ENCODE results near the gene KCNJ5. TPM values are rescaled to one million over a fixed set of nuclear protein-coding genes. Genes with fewer than 3 reads are reported as not detected.

KCNJ5 gene
- total RNA-seq, 1 experiment from 2014 or later: not detected

DNA sequence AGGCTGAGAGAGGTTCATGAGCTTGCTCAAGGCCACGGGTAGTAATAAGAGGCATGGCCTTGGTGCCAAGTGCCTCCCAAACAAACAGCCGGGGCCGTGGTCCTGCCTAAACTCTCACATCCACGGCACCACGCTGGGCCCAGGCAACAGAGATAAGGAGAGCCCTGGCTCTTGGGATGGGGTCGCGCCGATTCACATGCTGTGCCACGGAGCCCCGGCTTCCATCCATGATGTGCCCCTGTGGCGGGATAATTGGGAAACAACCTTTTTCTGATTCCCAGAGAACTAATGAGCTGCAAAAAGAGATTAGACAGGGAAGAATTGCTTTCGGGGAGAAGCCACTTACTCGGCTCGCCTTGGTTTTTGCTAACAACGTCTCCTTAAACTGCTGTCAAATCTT, 29.5 kb downstream of the KCNJ5 start:
- peaks cover 22% of the 10 kb centered on the region for H3K27me3 Mint-ChIP-seq (ENCODE audit: insufficient read depth, unreplicated experiment)
- Histone ChIP-seq H3K36me3 (ENCODE audit: control insufficient read depth, insufficient read depth, low read length) (no peaks in the 10 kb centered on the region), H3K4me1 (no peaks in the 10 kb centered on the region), H3K9me3 (no peaks in the 10 kb centered on the region), H3K4me3 (ENCODE audit: low read depth, low read length) (no peak overlapping the region), H3K27me3 (replicated peaks; ENCODE audit: control insufficient read depth, insufficient read depth, low read length) (no peaks in the 10 kb centered on the region)
- H3K9me3 Mint-ChIP-seq (ENCODE audit: unreplicated experiment): peaks cover 8% of the 10 kb centered on the region
- CTCF ChIA-PET: no interaction called here
- no peak for DNase-seq
- no peak overlapping the region for H3K27ac Mint-ChIP-seq (ENCODE audit: unreplicated experiment)
- POLR2A ChIA-PET: no interaction called here
- intact Hi-C loops (cut with micrococcal nuclease; ENCODE audit: unreplicated experiment): no loop called here
- H3K4me3 Mint-ChIP-seq (ENCODE audit: unreplicated experiment): no peak overlapping the region
- H3K4me1 Mint-ChIP-seq (ENCODE audit: low read depth, unreplicated experiment): no peaks in the 10 kb centered on the region
- no peaks in the 10 kb centered on the region for H3K36me3 Mint-ChIP-seq (ENCODE audit: insufficient read depth, unreplicated experiment)
- TF ChIP-seq, protein P1, sequence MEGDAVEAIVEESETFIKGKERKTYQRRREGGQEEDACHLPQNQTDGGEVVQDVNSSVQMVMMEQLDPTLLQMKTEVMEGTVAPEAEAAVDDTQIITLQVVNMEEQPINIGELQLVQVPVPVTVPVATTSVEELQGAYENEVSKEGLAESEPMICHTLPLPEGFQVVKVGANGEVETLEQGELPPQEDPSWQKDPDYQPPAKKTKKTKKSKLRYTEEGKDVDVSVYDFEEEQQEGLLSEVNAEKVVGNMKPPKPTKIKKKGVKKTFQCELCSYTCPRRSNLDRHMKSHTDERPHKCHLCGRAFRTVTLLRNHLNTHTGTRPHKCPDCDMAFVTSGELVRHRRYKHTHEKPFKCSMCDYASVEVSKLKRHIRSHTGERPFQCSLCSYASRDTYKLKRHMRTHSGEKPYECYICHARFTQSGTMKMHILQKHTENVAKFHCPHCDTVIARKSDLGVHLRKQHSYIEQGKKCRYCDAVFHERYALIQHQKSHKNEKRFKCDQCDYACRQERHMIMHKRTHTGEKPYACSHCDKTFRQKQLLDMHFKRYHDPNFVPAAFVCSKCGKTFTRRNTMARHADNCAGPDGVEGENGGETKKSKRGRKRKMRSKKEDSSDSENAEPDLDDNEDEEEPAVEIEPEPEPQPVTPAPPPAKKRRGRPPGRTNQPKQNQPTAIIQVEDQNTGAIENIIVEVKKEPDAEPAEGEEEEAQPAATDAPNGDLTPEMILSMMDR (IDR thresholded peaks at IDR 0.05; ENCODE audit: insufficient read depth in 1 of 2, low read depth in 1 of 2, low read length in 1 of 2, severe bottlenecking in 1 of 2, unreplicated experiment in 1 of 2): no peak
- no TSS peak for BruUV-seq (replicated peaks)

DNA sequence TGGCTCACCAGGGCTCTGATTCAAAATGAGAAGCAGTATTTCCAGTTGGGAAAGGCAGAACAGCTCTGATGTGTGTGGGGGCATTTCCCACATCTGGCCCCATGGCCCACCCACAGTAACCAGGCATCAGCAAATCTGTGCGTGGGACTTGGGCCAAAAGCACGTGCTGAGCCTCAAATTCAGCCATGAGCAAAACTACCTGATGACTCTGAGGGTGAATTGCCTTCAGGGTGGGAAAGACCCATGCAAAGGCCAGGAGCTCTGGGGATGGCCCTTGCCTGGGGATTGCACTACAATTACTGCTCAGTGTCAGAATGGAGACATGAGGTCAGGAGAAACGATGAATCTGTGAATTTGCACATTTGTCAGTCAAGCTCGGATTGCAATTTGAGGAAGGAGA, 30.6 kb downstream of the KCNJ5 start:
- Histone ChIP-seq H3K4me1 (no peaks in the 10 kb centered on the region), H3K36me3 (ENCODE audit: control insufficient read depth, insufficient read depth, low read length) (no peaks in the 10 kb centered on the region), H3K4me3 (ENCODE audit: low read depth, low read length) (no peak overlapping the region), H3K27me3 (replicated peaks; ENCODE audit: control insufficient read depth, insufficient read depth, low read length) (no peaks in the 10 kb centered on the region), H3K9me3 (no peaks in the 10 kb centered on the region)
- Mint-ChIP-seq H3K9me3 (ENCODE audit: unreplicated experiment) (no peaks in the 10 kb centered on the region), H3K36me3 (ENCODE audit: insufficient read depth, unreplicated experiment) (no peaks in the 10 kb centered on the region), H3K27ac (ENCODE audit: unreplicated experiment) (no peak overlapping the region), H3K4me1 (ENCODE audit: low read depth, unreplicated experiment) (no peaks in the 10 kb centered on the region), H3K4me3 (ENCODE audit: unreplicated experiment) (no peak overlapping the region), H3K27me3 (ENCODE audit: insufficient read depth, unreplicated experiment) (peaks cover 20% of the 10 kb centered on the region)
- intact Hi-C loops (cut with micrococcal nuclease; ENCODE audit: unreplicated experiment): no loop called here
- POLR2A ChIA-PET: no interaction called here
- DNase-seq: no peak
- TF ChIP-seq, protein P1 (IDR thresholded peaks at IDR 0.05; ENCODE audit: insufficient read depth in 1 of 2, low read depth in 1 of 2, low read length in 1 of 2, severe bottlenecking in 1 of 2, unreplicated experiment in 1 of 2): no peak
- CTCF ChIA-PET: no interaction called here
- no TSS peak for BruUV-seq (replicated peaks)

DNA sequence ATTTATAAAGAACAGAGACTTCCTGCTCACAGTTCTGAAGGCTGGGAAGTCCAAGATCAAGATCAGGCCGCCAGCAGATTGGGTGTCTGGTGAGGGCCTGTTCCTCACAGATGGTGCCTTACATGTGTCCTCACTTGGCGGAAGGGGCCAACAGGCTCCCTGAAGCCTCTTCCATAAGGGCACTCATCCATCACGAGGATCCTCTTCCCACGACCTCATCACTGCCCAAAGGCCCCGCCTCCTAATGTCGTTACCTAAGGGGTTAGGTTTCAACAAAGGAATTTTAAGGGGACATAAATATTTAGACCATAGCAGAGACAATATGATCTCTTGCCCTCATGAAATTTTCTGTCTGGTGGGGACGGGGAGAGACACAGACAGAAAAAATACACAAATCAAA, 32.9 kb downstream of the KCNJ5 start:
- H3K9me3 Mint-ChIP-seq (ENCODE audit: unreplicated experiment): no peaks in the 10 kb centered on the region
- intact Hi-C loops (cut with micrococcal nuclease; ENCODE audit: unreplicated experiment): no loop called here
- Histone ChIP-seq H3K27me3 (replicated peaks; ENCODE audit: control insufficient read depth, insufficient read depth, low read length) (no peaks in the 10 kb centered on the region; the same call in 1 of the 2 replicates), H3K4me3 (ENCODE audit: low read depth, low read length) (no peak overlapping the region), H3K9me3 (no peaks in the 10 kb centered on the region), H3K36me3 (ENCODE audit: control insufficient read depth, insufficient read depth, low read length) (no peaks in the 10 kb centered on the region), H3K4me1 (no peaks in the 10 kb centered on the region)
- no peaks in the 10 kb centered on the region for H3K36me3 Mint-ChIP-seq (ENCODE audit: insufficient read depth, unreplicated experiment)
- ChIA-PET CTCF (interaction anchor here (1.4 kb wide), 1 partner anchor 25 kb away, joined by 5 read pairs; no protein-coding TSS in a partner anchor), POLR2A (no interaction called here)
- peaks cover 29% of the 10 kb centered on the region for H3K27me3 Mint-ChIP-seq (ENCODE audit: insufficient read depth, unreplicated experiment)
- no peak overlapping the region for H3K4me3 Mint-ChIP-seq (ENCODE audit: unreplicated experiment)
- no peaks in the 10 kb centered on the region for H3K4me1 Mint-ChIP-seq (ENCODE audit: low read depth, unreplicated experiment)
- DNase-seq: no peak
- TF ChIP-seq, protein P1 (IDR thresholded peaks at IDR 0.05; ENCODE audit: insufficient read depth in 1 of 2, low read depth in 1 of 2, low read length in 1 of 2, severe bottlenecking in 1 of 2, unreplicated experiment in 1 of 2): no peak
- H3K27ac Mint-ChIP-seq (ENCODE audit: unreplicated experiment): no peak overlapping the region
- no TSS peak for BruUV-seq (replicated peaks)
